Measurements from ENCODE around the gene USP1.

DNA sequence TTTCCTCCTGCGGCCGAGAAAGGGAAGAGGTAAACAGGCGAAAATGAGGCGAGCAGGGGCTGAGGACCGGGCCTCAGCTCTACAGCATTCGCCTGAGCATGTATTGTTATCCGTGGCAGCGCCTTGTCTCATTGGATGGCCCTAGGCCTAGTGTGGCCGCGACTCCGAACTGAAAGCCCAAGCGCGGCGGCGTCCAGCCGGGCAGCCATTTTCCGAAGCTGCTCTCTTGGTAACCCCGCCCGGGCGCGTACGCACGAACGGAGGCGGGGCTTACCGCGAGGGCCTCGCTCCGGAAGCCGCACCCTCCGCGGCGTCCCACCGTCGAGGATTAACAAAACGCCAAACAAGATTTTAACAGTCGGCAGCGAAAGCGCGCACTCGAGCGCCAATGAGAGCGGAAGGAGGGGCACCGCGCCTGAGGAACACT, 797 bp upstream of the USP1 start:
- TF ChIP-seq, protein P1, sequence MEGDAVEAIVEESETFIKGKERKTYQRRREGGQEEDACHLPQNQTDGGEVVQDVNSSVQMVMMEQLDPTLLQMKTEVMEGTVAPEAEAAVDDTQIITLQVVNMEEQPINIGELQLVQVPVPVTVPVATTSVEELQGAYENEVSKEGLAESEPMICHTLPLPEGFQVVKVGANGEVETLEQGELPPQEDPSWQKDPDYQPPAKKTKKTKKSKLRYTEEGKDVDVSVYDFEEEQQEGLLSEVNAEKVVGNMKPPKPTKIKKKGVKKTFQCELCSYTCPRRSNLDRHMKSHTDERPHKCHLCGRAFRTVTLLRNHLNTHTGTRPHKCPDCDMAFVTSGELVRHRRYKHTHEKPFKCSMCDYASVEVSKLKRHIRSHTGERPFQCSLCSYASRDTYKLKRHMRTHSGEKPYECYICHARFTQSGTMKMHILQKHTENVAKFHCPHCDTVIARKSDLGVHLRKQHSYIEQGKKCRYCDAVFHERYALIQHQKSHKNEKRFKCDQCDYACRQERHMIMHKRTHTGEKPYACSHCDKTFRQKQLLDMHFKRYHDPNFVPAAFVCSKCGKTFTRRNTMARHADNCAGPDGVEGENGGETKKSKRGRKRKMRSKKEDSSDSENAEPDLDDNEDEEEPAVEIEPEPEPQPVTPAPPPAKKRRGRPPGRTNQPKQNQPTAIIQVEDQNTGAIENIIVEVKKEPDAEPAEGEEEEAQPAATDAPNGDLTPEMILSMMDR (IDR thresholded peaks at IDR 0.05), result no peak
- no peak for TF ChIP-seq ZFX (IDR thresholded peaks at IDR 0.05; ENCODE audit: borderline replicate concordance)

All from 22Rv1 (cell line).